HG03095 (cell line): ENCODE data around the gene UBD.

ENCODE experiments used
- ATAC-seq: cut with Tn5 transposase; IDR thresholded peaks from one replicate; pipeline ENCODE4 v1.9.1; 2021; ENCODE audit warnings: moderate library complexity; ENCODE audit not compliant: unreplicated experiment

Gene UBD

DNA sequence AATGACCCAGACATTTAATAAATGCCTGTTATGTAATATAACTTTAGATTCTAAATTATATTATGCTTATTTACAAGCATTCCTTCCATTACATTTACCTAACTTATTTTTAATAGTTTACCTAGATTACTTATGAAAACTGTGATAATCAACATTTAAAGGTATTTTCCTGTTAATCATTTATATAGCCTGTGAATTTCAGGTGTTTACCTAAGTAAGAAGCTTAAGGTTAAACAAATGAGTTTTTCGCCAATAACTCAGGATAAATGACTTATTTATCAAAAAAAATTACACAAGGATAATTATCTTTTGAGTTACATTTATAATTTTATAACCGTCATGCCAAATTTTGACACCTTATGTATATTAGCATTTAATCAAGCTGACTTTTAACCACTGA lies 35.5 kb downstream of the UBD start:
- no peak for ATAC-seq

DNA sequence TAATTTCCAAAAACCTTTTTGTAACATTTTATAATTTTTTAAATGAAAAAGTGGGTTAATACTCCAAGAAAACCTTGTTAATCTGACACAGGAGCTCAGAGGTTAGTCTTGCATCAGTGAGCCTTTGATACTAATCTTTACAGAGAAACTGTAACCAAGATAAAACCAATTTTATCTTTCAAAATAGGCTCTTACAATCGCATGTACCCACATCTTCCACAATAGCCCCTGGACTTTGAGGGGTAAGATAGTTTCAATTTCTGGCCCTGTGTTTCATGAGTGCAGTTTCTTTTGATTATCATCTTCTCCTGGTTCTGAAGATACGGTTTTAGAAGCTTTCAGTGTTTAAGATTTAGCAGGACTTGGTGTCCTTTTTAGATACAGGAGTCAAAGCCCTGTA lies 37.3 kb downstream of the UBD start:
- ATAC-seq: no peak

DNA sequence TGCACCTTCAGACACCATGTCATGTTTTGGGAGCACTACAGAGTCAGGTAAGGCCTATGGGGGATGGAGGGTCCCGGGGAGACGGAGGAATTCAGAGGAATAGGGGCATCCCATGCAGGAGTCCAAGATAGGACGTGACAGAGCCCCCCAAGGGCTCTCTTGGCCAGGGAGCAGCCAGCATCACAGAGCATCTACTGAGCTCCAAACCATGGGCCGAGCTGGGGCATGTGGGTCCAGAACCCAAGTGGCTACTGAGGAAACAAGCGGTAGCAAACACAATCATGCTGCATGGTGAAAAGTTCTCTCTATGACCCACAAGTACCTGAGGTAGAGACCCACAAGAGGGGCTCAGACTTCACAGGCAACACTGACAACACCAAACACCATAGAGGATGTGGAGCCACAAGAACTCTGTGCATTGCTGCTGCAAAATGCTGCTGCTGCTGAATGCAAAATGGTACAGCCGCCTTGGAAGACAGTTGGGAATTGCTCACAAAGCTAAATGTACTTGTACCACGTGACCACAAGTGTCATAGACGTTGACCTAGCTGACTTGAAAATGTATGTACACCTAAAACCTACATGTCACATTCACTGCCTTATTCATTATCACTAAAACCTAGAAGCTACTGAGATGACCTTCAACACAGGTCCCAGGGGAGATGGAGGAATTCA lies 38.4 kb downstream of the UBD start:
- ATAC-seq: no peak

DNA sequence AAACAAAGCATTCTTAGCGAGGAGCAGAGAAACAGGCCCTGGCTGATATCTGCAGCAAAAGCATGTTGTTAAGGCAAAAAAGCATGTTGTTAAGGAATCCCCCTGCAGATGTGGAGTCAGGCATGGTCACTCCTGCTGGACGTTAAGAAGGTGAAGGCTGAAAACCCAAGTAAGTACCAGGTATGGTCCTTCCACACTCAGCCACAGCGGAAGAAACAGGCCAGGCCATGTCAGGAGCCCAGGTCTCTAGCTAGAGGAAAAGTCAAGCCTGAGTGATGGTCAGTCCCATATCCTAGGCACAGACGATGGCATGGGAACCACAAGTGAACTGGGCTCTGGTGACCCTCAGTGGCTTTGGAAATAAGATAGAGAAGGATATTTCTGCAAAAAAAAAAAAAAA lies 39.3 kb downstream of the UBD start:
- ATAC-seq: no peak

DNA sequence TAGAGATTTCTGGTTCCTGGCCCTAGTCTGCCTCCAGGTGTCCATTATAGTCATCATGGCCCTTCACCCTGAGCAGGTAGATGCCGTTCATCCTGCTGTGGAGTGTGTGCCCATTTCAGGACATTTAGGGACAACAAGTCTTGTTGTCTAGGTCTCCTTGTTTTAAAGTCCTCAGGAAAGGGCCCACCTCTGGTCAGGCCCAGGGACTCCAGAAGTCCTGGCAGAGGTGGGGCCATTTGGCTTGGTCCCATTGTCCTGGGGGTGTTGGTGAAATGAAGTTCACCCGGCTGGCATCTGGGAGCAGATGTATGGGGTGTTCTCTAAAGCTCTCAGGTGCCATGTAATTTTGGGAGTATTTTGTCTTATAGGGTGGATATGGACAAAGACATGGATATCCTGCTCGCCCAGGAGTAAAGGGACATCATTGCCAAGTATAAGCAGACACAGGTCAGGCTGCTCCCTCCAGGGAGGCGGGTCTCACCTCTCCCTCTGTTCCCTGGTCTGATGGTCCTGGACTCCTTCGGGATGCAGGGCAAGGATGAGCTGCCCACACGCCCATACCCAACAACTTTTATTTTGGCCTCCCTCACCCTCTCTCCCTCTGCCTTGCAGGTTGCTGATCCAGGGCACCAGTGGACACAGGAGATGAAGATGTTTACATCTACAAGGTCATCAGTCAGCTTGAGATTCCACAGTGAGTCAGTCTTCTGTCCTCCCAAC lies 40.1 kb downstream of the UBD start:
- ATAC-seq: no peak

DNA sequence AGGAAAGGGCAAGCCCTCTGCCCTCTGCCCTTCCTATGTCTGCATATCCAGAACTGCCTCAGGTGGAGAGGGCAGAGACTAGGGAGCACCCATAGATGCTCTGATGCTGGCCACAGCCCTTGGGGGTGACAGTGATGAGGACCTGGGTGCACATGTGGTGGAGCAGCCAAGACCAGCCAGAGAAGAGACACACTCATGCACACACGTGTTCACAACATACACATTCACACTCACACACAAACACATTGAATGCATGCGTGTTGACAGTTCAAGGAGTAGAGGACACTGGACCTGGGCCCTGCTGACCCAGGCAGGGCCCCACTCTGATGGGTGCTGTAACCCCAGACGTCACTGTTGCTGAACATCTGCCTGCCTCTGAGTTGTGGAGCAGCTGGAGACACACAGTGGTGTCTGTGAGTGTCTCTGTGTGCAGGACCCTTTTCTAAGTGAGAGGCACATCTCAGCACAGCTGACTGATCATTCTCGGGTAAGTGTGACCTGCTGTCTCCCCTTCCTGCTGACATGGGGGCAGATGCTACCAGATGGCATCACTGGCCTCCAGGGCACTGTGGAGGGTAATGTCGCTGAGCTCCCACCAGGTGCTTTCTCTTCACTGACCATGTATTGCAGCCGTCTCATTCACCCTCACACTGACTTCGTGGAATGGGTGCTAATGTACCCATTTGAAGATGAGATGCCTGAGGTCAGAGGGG lies 41.6 kb downstream of the UBD start:
- ATAC-seq: no peak

DNA sequence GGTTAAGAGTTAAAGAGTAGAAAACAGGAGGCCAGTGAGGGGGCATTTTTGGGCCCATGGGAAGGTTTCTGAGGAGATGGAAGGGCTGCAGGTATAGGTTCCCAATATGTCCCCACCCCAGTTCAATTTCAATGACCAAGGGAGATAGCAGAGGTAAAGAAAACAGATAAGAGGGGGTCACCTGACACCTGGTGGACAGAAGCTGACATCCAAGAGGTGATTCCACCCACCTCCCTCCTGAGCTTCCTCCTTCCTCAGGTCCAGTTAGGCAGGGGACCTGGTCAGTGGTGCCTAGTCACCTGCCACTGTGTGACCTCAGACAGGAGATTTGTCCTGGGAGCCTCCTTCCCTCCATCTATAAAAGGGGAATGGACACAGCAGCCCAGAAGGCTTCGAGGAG lies 42.3 kb downstream of the UBD start:
- ATAC-seq: no peak

DNA sequence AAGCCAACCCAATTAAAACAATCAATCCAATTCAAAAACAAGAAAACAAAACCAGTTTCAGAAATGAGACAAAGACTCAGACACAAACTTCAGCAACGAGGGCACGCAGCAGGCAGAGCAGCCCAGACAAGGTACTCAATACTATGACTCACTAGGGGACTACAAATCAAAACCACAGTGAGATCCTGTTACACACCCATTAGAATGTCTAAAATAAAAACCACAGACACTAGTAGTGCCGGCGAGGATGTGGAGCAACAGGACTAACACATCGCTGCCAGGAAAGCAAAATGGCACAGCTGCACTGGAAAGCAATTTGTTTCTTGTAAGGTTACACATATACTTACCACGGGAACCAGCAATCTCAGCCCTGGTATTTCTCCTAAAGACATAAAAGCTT lies 43.4 kb downstream of the UBD start:
- no peak for ATAC-seq

DNA sequence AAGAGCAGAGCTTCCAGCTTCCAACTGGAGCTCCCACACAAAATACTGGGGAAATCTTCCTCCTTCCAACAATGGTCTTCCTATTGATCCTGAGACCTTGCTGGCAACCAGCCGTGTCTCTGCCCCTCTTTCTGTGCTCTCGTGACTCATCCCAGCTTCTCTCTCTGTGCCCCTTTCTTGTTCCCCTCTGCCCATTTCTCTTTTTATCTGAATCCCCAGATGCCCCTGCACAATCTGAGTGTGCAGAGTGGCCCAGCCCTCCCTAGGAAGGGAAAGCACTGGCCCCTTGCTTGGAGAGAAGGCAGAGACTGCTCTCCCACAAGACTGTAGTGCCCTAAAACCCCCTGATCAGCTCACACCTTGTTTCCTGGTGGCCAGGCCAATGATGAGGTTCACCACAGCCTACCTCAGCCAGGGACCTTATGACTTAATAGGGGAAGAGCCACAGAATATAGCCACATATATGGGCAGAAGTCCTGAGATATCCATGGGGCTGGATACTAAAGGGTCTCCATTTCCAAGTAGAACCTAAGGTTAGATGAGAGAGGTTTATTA lies 48.7 kb downstream of the UBD start:
- ATAC-seq: no peak

DNA sequence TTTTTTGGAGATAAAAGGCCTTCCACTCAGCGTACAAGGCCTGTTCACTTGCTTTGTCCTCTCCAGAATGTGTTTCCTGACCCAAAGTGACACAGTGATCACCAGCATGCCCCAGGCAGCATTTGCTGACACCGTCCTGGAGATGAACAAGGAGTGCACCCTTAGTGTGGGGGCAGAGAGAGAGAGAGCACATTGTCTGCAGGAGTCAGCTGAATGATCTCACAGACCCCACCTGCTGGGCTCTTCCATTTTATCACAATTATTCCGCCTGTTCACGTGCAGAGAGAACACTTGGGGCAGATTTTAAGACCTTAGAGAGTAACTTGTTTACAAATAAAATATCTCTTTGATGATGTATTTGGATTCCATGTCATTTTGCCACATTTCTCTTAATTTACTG lies 49.3 kb downstream of the UBD start:
- no peak for ATAC-seq

DNA sequence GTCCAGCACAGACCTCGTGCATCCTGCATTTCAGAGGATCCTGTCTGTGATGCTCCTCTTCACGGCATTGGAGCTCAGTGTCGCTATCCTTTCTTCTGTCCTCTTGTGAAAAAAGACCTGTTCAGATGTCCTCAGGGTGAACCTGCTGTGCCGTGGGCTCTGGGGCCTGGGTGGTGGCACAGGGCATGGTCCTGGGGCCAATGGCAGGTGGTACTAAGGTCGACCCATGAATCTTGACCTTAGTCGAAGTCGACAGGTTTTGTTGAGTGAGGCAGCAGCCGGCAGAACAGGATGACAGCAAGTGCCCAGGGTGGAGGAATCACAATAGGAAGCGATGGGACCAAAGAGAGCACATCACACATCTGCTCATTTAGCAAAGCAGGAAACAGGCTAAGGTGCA lies 49.8 kb downstream of the UBD start:
- no peak for ATAC-seq

DNA sequence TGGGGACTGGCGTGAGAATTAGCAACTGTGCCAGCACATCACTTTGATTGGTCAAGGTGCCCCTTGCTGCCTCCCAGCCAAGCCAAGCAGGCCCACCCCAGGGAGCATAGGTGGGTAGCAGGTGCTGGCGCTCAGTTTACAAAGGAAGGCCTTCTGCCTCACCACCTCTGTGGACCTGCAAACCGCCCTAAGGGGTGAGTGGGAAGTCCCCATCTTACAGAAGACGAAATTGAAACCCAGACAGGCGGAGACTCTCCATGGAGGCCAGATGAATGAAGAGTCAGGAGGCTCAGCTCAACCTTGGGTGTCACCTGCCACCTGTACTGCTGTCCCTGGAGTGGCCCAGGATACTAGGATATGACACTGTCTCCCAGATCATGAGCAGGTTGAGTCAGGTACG lies 50.3 kb downstream of the UBD start:
- ATAC-seq: peak; percentile 86

DNA sequence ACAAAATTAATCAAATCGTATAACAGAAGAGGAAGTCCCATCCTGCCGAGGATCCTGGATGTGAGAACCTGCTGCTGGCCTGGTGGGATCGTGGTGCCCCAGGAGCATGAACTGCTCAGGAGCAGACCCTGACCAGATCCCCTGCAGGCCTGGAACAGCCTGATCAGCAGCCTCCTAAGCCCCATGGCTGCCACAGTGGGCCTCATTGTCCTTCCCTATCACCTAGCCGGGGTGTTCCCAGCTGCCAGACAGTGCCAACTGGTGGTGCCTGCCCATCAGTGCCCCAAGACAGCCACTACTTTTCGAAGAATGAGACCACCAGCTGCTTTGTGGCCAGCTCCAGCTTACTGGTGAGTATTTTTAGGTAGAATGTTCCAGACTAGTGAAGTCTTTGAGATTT lies 52.2 kb downstream of the UBD start:
- ATAC-seq: no peak

DNA sequence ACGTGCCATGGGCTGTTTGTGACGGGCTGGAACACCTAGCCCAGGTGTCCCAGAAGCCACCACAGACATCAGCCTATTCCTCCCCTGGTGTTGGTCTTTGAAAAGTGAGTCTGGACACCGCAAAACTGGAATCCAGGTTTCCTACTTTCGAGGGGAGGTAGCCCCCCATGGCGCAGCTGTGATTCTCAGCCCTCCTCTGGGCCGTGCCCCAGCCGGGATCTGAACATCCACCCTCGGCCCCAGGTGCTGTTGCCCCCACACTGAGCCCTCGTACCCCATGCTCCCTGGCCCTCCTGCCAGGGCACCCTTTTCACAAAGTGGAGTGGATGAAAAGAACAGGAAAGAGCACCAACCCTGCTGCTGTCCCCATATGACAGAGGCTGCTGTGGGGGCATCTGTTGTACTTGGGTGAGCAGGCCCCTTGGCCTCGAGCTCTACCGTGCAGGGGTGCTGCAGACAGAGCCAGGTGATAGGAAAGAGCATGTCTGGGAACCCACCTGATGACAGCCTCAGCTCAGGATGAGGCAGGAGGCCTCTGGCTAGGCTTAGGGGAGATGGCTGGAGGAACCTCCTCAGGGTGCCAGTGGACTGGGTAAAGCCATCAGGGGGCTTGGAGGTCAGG lies 53.0 kb downstream of the UBD start:
- no peak for ATAC-seq

DNA sequence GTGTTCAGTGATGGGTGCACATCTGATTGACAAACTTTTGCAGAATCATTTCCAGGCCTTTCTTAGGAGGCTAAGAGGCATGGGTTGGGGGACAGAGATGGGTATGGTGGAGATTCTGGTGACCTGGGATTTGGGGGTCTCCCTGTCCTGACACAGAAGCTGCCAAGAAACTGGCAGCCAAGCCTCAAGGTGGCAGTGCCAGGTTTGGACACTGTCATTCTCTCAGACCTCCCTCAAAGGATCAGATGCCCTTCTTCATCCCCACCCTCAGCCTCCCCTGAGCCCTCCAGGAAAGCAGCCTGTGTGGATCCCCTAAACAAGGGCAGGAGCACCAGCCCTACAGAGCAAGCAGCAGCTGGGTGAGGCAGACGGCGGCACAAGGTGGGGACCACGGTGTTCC lies 53.7 kb downstream of the UBD start:
- no peak for ATAC-seq
